BJ (cell line): ENCODE measurements around the gene UBC. TPM values are rescaled to one million over a fixed set of nuclear protein-coding genes. Genes with fewer than 3 reads are reported as not detected.

Experiments used
- CTCF ChIA-PET: fragments of 350-600 bp; formaldehyde crosslinking; extraction: SDS; loops from one replicate; lab custom pipeline; 2021; ENCODE audit warnings: antibody characterized with exemption, inconsistent platforms; lab: Yijun Ruan, JAX
- POLR2A ChIA-PET: fragments of 300-600 bp; sonication (Branson Sonifier 250); formaldehyde crosslinking; extraction: SDS; loops from one replicate; lab custom pipeline; 2021; ENCODE audit warnings: antibody characterized with exemption; lab: Charles Lee
- DNase-seq: peaks from one replicate; pipeline ENCODE4 v3.0.0-alpha.2; 2011; ENCODE audit warnings: low read depth
- H3K27me3 ChIP-seq: 2 replicates; pipeline ENCODE4 v1.6.0; 2011; ENCODE audit warnings: low read length; ENCODE audit not compliant: control insufficient read depth, insufficient read depth
- H3K36me3 ChIP-seq: 2 replicates; pipeline ENCODE4 v1.5.1; 2011; ENCODE audit warnings: low read length; ENCODE audit not compliant: control insufficient read depth, insufficient read depth
- H3K4me3 ChIP-seq: 2 replicates; pipeline ENCODE4 v1.5.1; 2011; ENCODE audit warnings: low read depth, mild to moderate bottlenecking, control low read depth, low read length
- polyA plus RNA-seq: library from polyadenylated mRNA; depleted of rRNA; stranded (reverse); fragments of >200 nt; gene quantifications from 2 replicates; pipeline ENCODE4 v1.2.3, GENCODE V29; 2011; rRNA removed
- small RNA-seq: library from RNA; depleted of rRNA; stranded (forward); fragments of <200 nt; gene quantifications from one replicate; pipeline ENCODE3, GENCODE V24; 2012; ENCODE audit warnings: low replicate concordance, low read depth; ENCODE audit not compliant: insufficient read length
- TF ChIP-seq, protein P1 (sequence below): IDR thresholded peaks from 2 replicates; pipeline ENCODE4 v1.5.1; 2011; ENCODE audit warnings: low read depth, mild to moderate bottlenecking, control low read depth, inconsistent platforms, low read length, moderate library complexity; ENCODE audit not compliant: insufficient read depth

The UBC gene
- polyA plus RNA-seq, 1 experiment, result 2,374 TPM

DNA sequence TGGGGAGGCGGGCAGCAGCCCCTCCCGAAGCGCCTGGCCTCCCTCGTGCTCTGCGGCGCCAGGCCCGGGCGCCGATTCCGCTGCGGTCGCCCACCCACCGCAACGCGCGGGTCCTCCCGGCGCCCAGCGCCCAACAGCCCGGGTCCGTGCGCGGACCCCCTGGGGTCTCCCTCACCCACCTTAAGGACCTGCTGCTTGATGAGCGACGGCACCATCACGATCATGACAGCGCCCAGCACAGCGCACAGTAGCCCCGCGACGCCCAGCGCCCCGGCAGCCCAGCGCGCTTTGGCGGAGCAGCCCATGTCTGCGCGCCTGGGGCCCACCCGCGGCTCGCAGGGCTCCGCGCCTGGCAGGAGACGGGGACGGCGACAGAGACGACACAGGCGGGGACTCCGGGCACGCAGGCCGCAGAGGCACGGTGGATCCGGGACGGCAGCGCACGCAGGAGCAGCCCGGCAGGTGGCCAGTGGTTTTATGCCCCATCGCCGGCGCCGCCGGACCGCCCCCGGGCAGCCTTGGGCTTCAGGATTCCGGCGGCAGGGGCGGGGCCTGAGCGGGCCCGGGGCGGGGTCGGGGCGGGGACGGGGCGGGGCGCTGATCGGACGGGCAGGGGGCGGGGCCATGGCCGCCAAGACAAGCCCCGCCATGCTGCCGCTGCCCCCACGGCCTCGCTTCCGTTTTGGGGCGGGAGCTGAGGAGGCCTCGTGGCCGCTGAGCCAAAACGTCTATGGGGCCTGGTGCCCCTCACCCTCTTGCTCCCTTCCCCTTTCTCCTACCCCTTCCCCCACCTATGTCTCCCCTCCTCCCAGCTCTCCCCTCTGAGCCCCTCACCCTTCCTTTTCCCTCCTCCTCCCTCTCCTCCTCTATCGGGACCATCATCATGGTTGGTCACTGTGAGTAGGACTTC, 50.8 kb downstream of the UBC start, which contains the start of gene SCARB1:
Gene SCARB1, minus strand, starts transcription at position 449 of the 910 bp plus-strand sequence. Its CDS starts 144 bp downstream, at position 305.
- ChIA-PET POLR2A (interaction anchor here (0.6 to 0.7 kb wide), 2 partner anchors 26 to 53 kb away, joined by 3 to 4 read pairs; no protein-coding TSS in a partner anchor), CTCF (no interaction called here)
- Histone ChIP-seq H3K4me3 (peak within 1 kb of the TSS; percentile 70), H3K36me3 (no peaks in the 10 kb centered on the region; the same call in 1 of the 2 replicates), H3K27me3 (no peaks in the 10 kb centered on the region)
- TF ChIP-seq, protein P1, sequence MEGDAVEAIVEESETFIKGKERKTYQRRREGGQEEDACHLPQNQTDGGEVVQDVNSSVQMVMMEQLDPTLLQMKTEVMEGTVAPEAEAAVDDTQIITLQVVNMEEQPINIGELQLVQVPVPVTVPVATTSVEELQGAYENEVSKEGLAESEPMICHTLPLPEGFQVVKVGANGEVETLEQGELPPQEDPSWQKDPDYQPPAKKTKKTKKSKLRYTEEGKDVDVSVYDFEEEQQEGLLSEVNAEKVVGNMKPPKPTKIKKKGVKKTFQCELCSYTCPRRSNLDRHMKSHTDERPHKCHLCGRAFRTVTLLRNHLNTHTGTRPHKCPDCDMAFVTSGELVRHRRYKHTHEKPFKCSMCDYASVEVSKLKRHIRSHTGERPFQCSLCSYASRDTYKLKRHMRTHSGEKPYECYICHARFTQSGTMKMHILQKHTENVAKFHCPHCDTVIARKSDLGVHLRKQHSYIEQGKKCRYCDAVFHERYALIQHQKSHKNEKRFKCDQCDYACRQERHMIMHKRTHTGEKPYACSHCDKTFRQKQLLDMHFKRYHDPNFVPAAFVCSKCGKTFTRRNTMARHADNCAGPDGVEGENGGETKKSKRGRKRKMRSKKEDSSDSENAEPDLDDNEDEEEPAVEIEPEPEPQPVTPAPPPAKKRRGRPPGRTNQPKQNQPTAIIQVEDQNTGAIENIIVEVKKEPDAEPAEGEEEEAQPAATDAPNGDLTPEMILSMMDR, result no peak
- no peak for DNase-seq

DNA sequence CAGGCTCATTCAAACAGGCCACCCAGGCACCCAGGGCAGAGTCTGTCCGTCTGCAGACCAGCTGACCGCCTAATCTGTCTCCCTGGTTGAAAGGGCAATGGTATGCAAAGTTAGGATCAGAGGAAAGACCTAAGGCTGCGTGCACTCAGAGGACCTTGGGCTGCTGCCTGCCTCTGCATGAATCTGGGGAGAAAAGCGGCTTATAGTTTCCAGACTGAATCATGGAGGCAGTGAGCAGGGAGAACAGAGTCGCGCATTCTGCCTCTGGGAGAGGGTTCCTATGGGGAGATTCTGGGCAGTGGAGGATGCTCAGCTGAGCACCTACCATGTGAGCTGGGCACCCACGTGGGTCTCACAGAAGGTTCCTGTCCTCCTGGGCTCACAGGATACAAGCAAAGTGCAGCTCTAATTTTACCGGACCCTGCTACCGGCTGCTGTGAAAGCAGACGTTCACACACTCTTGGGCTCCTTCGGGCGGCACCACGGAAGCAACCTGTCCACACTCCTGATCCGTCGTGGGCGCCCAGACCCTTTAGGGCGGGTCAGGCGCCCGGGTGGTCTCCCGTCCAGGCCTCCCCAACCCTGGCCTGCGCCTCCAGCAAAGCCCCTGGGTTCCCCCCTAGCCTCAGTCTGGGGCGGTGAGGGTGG, 51.6 kb downstream of the UBC start:
- POLR2A ChIA-PET, result interaction anchor here (0.6 kb wide), 2 partner anchors 25 to 53 kb away, joined by 3 to 6 read pairs; no protein-coding TSS in a partner anchor
- Histone ChIP-seq H3K36me3 (no peaks in the 10 kb centered on the region; the same call in 1 of the 2 replicates), H3K4me3 (peak overlapping the region; percentile 70), H3K27me3 (no peaks in the 10 kb centered on the region)
- TF ChIP-seq, protein P1, result no peak
- CTCF ChIA-PET, result interaction anchor here (1.0 to 1.3 kb wide), 2 partner anchors 10 to 44 kb away, joined by 3 read pairs; no protein-coding TSS in a partner anchor
- no peak for DNase-seq

DNA sequence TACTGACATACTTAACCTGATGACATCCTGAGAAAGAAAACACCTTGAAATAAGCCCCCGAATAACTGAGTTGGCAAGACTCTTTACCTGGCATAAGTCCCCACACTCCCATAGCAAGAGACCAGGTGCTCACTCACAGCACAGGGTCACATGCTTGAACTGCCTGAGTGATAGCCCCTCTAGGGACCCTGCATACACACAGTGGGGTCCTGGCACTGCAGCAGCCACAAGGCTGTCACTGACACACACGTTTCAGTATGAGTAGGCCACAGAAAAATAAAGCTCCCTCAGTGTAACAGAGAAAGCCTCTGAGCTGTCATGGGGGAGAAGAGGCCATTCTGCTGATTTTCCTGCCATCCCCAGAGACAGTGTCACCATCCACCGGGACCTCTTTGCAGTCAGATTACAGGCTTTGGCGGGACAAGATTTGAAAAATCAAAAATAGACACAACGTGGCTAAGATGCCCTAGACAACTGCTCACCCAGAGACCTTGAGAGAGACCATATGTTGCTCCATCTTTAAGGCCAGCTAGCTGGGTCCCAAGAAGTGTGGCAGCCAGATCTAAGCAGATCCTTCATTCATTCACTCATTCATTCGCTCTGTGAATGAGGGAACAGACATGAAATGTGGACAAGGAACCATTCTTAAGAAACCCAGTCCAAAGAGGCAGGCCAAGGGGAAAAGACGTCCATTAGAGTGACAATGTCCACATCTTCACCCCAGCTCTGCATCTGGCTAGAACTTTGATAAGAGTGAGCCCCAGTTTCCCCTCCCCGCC, 52.4 kb downstream of the UBC start:
- Histone ChIP-seq H3K4me3 (no peak overlapping the region; the same call in 1 of the 2 replicates), H3K27me3 (no peaks in the 10 kb centered on the region), H3K36me3 (no peaks in the 10 kb centered on the region; the same call in 1 of the 2 replicates)
- TF ChIP-seq, protein P1, result no peak
- no peak for DNase-seq
- POLR2A ChIA-PET, result interaction anchor here (0.6 to 0.7 kb wide), 2 partner anchors 10 to 26 kb away, joined by 4 to 6 read pairs; no protein-coding TSS in a partner anchor
- CTCF ChIA-PET, result interaction anchor here (1.0 to 1.4 kb wide), 3 partner anchors 9 to 45 kb away, joined by 3 to 4 read pairs (median 3); no protein-coding TSS in a partner anchor

Small RNAs within 50 kb of the gene (small RNA-seq; reads per million reads assigned to genes)
- 1.3 reads per million for gene MIR5188
- not detected for gene RNU6-927P

Other genes starting within 250 kb of the UBC start
- 12.6 and 38.4 TPM in 2 replicates for gene SCARB1, start 50.8 kb downstream of the UBC start, polyA plus RNA-seq
- 5.9 and 10.6 TPM in 2 replicates for gene DHX37, start 74.5 kb upstream of the UBC start, polyA plus RNA-seq
- gene BRI3BP, start 79.0 kb upstream of the UBC start, polyA plus RNA-seq, result 1.9 and 2.5 TPM in 2 replicates
- 16.2 and 27.5 TPM in 2 replicates for gene AACS, start 150.8 kb upstream of the UBC start, polyA plus RNA-seq